ENCODE results near the gene BCOR.

Gene BCOR

DNA sequence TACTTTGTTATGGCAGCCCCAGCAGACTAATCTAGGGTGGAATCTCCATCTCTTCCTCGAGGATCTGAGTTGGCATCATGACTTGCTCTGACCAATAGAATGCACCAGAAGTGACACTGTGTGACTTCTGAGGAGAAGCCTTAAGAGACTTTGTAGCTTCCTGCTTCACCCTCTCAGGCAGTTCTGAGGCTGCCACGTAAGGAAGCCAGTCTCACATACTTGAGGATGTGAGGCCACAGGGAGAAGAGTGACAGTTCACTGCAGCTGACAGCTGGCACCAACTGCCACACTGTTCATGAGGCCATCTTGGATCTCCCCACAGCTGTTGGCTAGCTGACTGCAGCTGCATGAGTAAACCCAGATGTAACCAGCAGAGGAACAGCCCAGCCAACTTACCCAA is 29.3 kb upstream of the BCOR start:
- H3K27ac ChIP-seq: no peak overlapping the region
- TF ChIP-seq, protein P1, sequence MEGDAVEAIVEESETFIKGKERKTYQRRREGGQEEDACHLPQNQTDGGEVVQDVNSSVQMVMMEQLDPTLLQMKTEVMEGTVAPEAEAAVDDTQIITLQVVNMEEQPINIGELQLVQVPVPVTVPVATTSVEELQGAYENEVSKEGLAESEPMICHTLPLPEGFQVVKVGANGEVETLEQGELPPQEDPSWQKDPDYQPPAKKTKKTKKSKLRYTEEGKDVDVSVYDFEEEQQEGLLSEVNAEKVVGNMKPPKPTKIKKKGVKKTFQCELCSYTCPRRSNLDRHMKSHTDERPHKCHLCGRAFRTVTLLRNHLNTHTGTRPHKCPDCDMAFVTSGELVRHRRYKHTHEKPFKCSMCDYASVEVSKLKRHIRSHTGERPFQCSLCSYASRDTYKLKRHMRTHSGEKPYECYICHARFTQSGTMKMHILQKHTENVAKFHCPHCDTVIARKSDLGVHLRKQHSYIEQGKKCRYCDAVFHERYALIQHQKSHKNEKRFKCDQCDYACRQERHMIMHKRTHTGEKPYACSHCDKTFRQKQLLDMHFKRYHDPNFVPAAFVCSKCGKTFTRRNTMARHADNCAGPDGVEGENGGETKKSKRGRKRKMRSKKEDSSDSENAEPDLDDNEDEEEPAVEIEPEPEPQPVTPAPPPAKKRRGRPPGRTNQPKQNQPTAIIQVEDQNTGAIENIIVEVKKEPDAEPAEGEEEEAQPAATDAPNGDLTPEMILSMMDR (conservative IDR thresholded peaks at IDR 0.05): no peak
- TF ChIP-seq ZFX (IDR thresholded peaks at IDR 0.05): no peak

DNA sequence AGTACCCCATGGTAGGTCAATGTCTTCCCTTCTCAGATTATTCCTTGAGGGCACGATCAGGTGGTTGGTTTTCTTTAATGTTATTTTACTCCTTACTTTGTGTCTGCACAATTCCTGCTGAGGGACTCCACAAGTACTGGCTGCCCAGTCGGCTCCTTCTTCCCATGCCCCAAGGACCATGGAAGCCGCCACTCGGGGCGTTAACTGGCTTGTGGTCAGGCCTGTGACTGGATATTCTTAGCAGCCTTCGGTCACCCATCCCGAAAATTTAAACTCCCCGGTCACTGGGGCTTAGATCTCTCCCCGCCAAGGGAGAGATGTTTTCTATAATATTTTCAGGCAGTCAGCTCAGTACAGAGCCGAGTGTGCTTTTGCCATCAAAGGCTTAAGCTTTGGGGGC is 24.7 kb upstream of the BCOR start:
- H3K27ac ChIP-seq: peak overlapping the region; percentile 70
- TF ChIP-seq ZFX (IDR thresholded peaks at IDR 0.05): no peak
- TF ChIP-seq, protein P1 (conservative IDR thresholded peaks at IDR 0.05): no peak

DNA sequence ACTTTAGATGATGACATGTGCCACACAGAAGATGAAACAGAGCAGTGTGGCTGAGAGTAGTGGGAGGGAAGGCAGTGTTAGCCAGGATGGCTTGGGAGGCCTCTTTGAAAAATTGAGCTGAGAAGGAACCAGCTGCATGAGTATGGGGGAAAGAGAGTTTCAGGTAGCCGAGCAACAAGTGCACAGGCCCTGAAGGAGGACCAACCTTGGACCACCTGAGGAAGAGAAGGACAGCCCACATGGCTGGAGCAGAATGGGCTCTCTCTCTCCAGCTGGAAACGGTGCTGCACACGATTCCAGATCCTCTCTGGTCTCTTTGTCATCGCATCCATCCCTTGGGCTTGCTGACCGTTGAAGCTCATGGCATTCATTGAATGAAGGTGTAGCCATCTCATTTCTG is 23.9 kb upstream of the BCOR start:
- TF ChIP-seq, protein P1 (conservative IDR thresholded peaks at IDR 0.05): no peak
- TF ChIP-seq ZFX (IDR thresholded peaks at IDR 0.05): no peak
- H3K27ac ChIP-seq: peak overlapping the region; percentile 70

DNA sequence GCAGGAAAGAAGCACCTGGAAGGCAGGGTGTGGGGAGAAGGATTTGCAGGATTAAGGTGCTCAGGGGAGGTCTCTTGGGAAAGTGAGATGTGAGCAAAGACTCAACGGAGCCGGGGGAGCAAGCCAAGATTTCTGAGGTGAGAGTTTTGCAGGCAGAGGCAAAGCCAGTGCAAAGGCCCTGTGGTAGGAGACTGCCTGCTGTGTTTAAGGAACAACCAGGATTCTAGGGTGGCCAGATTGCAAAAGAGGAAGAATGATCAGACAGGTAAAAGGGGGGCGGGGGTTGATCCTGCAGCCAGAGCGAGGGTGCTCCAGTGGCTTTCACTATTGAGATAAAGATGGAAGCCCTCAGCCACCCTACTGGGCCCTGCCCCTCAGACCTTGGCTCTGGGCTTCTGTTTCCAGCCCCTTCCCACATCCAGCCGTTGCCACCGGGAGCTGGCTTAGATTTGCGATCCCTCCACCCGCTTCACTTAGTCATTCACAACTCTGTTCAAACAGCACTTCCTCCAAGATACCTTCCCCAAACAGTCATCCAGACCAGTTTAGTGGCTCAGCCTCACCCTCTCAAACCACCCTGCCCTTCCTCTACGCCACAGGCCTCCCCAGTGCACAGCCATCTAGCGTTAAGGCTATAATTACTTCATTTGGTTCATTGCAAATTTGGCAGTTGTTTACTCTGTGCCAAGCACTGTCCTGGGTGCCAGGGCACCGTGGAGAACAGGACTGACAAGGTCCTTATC is 23.3 kb upstream of the BCOR start:
- peak overlapping the region; percentile 70 for H3K27ac ChIP-seq
- TF ChIP-seq, protein P1 (conservative IDR thresholded peaks at IDR 0.05): no peak
- TF ChIP-seq ZFX (IDR thresholded peaks at IDR 0.05): no peak

DNA sequence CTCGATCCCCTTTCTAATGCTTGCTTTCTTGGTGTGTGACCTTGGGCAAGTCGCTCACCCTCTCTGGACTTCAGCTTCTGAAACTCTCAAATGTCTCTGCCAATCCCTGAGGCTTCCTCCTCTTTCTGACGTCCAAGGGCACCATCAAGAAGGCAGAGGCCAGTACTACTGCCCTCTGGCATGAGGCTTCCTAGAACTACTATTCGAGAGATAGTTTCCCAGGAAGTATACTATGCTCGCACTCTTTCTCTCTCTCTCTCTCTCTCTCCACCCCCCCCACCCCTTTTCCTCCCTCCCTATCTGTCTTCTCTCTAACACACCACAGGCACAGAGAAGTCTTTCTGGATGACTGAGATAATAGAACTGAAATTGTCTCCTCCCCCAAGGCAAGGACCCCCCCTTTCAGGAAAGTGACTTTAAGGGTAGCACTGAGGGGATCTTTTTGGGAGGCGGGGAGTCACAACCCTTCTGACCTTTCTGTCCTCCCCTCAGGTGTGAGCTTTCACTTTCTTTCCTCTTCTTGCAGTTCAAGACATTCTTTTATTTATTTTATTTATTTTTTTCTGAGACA is 20.0 kb upstream of the BCOR start:
- no peak for TF ChIP-seq ZFX (IDR thresholded peaks at IDR 0.05)
- no peak overlapping the region for H3K27ac ChIP-seq

DNA sequence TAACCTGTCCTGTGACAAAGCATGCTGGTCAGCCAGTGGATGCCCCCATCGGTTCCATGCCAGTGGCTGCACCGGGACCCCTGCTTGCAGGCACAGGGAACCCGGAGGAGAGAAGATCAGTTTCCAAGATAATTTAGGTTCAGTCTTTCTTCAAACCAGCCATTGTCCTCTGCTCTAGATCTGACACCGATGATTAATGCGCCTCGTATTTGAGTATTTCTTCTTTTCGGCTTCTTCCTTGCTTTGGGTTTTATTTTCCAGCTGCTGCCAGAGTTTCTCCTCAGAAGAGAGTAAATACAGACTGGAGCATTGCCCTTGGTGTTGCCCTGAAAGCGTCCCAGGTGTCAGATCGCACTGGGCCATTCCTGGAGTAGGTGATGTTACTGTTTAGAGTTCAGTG is 19.2 kb upstream of the BCOR start:
- no peak overlapping the region for H3K27ac ChIP-seq

DNA sequence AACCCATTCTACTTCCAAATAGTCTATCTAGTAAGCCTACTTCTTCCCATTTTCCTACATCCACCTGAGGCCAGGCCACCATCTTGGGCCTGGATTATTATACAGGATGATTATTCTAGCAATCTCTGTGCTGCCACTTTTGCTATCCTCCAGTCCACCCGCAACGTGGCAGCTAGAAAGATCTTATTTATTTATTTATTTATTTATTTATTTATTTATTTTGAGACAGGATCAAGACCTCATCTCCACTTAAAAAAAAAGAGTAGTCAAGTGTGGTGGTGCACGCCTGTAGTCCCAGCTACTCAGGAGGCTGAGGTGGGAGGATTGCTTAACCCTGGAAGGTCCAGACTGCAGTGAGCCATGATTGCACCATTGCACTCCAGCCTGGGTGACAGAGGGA is 15.2 kb upstream of the BCOR start:
- H3K27ac ChIP-seq: no peak overlapping the region
- TF ChIP-seq ZFX (IDR thresholded peaks at IDR 0.05): no peak
- TF ChIP-seq, protein P1 (conservative IDR thresholded peaks at IDR 0.05): no peak

More for the DNA sequence above, 19.2 kb upstream of the BCOR start:
- no peak for TF ChIP-seq ZFX (IDR thresholded peaks at IDR 0.05)
- TF ChIP-seq, protein P1 (conservative IDR thresholded peaks at IDR 0.05): no peak

DNA sequence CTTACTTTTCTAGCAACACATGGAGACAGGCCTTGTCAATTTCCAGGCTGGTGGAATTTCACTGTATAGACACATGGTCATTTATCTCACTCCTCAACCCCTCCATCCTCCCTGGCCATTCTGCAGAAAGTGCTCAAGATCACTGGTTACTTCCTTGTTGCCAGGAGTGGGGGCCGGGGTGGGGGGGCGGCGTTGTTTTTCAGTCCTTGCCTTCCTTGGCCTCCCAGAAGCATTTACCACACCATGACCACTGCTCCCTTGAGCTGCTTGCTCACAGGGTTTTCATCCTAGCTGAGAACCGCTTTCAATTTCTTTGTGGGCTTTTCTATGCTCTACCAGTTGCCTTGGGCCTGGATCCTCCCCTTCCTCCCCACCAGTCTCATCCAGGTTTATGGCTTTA is 14.1 kb upstream of the BCOR start:
- no peak overlapping the region for H3K27ac ChIP-seq
- no peak for TF ChIP-seq ZFX (IDR thresholded peaks at IDR 0.05)
- TF ChIP-seq, protein P1 (conservative IDR thresholded peaks at IDR 0.05): no peak

All from C4-2B (cell line).